Measurements from ENCODE around the gene TSPAN15.

- TF ChIP-seq CTCF (IDR thresholded peaks at IDR 0.05; ENCODE audit: borderline replicate concordance, extremely low read depth, low read length, poor library complexity, severe bottlenecking) (no peak), EZH2 (IDR thresholded peaks at IDR 0.05; ENCODE audit: borderline replicate concordance, low read depth, low read length, severe bottlenecking) (no peak)
These were observed 38.3 kb downstream of the TSPAN15 start for GRCh38 chr10:69489506-69490090.

All from DND-41 (cell line).